ENCODE measurements around the gene MDC1. TPM values are rescaled to one million over a fixed set of nuclear protein-coding genes. Genes with fewer than 3 reads are reported as not detected.

MDC1 gene
- total and polyA plus RNA-seq, 2 of the 13 experiments (the other 11 are each of a cell fraction or from before 2014, with no cell fraction given): 8.4 to 14.0 TPM

DNA sequence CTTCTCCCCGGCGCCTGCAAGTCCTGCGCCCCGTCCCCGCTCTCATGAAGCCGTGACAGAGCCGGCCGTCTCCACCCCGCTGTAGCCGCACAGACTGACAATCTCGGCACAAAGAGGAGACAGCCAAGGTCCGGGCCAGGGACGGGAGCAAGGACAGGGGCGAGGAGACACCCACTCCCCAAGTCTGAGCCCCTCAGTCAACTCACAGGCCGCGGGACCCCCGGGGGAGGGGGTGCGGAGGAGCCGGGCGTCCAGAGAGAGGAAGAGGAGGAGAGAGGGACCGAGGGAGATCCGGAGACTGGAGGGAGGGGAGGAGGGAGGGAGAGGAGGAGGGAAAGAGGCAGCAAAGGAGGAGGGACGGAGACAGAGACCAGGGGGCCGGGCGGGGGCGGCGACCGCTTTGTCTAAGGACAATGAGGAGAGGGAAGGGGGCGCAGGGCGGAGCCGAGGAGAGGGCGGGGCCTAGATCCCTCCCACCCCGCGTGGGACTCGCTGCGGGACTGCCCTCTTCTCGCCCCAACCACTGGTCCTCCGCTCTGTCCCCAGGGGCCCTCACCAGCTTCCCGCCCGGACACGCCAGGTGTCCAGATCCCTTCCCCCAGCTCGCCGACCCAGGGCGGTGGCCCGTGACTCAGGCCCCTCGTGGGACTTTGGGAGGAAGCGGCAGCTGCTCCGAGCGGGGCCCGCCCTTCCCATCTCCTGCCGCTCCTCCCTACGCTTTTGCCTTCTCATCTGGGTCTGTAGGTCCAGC lies 30.0 kb downstream of the MDC1 start (continued):
- TF ChIP-seq ZBTB26 (CRISPR knock-in tag; IDR thresholded peaks at IDR 0.05; ENCODE audit: borderline replicate concordance) (0 out of 2 replicates have a peak, but pooled peaks have one; percentile 25), RARG (CRISPR knock-in tag; IDR thresholded peaks at IDR 0.05; ENCODE audit: low read depth) (peak; percentile 35; the same call in 1 of the 2 replicates), HBP1 (CRISPR knock-in tag; IDR thresholded peaks at IDR 0.05; ENCODE audit: low read depth) (peak; percentile 50; the same call in 1 of the 2 replicates), ZNF776 (CRISPR knock-in tag; IDR thresholded peaks at IDR 0.05) (peak; percentile 78), EP300 (IDR thresholded peaks at IDR 0.05; ENCODE audit: low read depth in 2 of 2, low read length in 2 of 2) (peak in 1 of 2 experiments; percentile 55; a peak in 1 of 4 replicates), EP300 (CRISPR knock-in tag; IDR thresholded peaks at IDR 0.05; ENCODE audit: borderline replicate concordance) (no peak), CBFB (CRISPR knock-in tag; IDR thresholded peaks at IDR 0.05) (peak; percentile 43; the same call in 1 of the 2 replicates), TMF1 (CRISPR knock-in tag; IDR thresholded peaks at IDR 0.05; ENCODE audit: low read depth) (no peak), ZBTB33 (CRISPR knock-in tag; IDR thresholded peaks at IDR 0.05) (no peak), POGK (CRISPR knock-in tag; conservative IDR thresholded peaks at IDR 0.05) (peak; percentile 48; the same call in 1 of the 2 replicates), ZNF333 (CRISPR knock-in tag; IDR thresholded peaks at IDR 0.05; ENCODE audit: borderline replicate concordance) (peak; percentile 73; the same call in 1 of the 2 replicates), RXRA (CRISPR knock-in tag; IDR thresholded peaks at IDR 0.05) (peak; percentile 38), HNF4G (IDR thresholded peaks at IDR 0.05; ENCODE audit: borderline replicate concordance, low read depth, low read length) (no peak), HNF4G (CRISPR knock-in tag; IDR thresholded peaks at IDR 0.05; ENCODE audit: borderline replicate concordance, low read depth) (0 out of 2 replicates have a peak, but pooled peaks have one; percentile 4), NONO (IDR thresholded peaks at IDR 0.05) (no peak), NONO (CRISPR knock-in tag; conservative IDR thresholded peaks at IDR 0.05) (no peak), IRF2 (CRISPR knock-in tag; IDR thresholded peaks at IDR 0.05) (peak; percentile 37; the same call in 1 of the 2 replicates), JUN (CRISPR knock-in tag; IDR thresholded peaks at IDR 0.05) (no peak)
- TF ChIP-seq, protein P1, sequence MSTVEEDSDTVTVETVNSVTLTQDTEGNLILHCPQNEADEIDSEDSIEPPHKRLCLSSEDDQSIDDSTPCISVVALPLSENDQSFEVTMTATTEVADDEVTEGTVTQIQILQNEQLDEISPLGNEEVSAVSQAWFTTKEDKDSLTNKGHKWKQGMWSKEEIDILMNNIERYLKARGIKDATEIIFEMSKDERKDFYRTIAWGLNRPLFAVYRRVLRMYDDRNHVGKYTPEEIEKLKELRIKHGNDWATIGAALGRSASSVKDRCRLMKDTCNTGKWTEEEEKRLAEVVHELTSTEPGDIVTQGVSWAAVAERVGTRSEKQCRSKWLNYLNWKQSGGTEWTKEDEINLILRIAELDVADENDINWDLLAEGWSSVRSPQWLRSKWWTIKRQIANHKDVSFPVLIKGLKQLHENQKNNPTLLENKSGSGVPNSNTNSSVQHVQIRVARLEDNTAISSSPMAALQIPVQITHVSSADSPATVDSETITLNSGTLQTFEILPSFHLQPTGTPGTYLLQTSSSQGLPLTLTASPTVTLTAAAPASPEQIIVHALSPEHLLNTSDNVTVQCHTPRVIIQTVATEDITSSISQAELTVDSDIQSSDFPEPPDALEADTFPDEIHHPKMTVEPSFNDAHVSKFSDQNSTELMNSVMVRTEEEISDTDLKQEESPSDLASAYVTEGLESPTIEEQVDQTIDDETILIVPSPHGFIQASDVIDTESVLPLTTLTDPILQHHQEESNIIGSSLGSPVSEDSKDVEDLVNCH (CRISPR knock-in tag; IDR thresholded peaks at IDR 0.05): no peak

Measured in HepG2 (cell line).